CD14-positive monocyte (primary cell): Measurements from ENCODE around the gene CTTNBP2. TPM values are rescaled to one million over a fixed set of nuclear protein-coding genes. Genes with fewer than 3 reads are reported as not detected.
A peak's percentile ranks its signal among the peaks of the same experiment; 100 is the strongest.
"Not testable (repeated sequence)": the region's sequence is repeated elsewhere in the genome, so short reads cannot be mapped to it uniquely, and the experiment has no call there.

Experiments used
- DNase-seq, 3 donors: peaks; one replicate each; pipeline ENCODE4 v3.0.0-alpha.2; 2011 to 2022
- H2AFZ ChIP-seq: 2 replicates; pipeline ENCODE4 v1.6.0; 2012; ENCODE audit warnings: mild to moderate bottlenecking, low read depth, low read length, inconsistent platforms; ENCODE audit not compliant: insufficient read depth, poor library complexity, severe bottlenecking
- H3K27ac ChIP-seq, 2 donors: 1 replicate in 1 of 2; 2 replicates in 1 of 2; pipeline ENCODE4 v1.5.1; 2012 to 2013; ENCODE audit warnings: low read length in 2 of 2, control low read depth in 1 of 2, inconsistent platforms in 1 of 2, low read depth in 1 of 2, mild to moderate bottlenecking in 1 of 2
- H3K27me3 ChIP-seq, 2 donors: one replicate each; pipeline versions ENCODE4 v1.6.0 to v1.6.1; 2011 to 2013; ENCODE audit warnings: low read length in 2 of 2; ENCODE audit not compliant: control insufficient read depth in 2 of 2, insufficient read depth in 2 of 2
- H3K36me3 ChIP-seq, 2 donors: replicated peaks in 1 of 2; 1 replicate in 1 of 2; 2 replicates in 1 of 2; pipeline versions ENCODE4 v1.5.1 to v1.6.1; 2012 to 2013; ENCODE audit warnings: low read length in 2 of 2, control low read depth in 1 of 2, inconsistent platforms in 1 of 2, mild to moderate bottlenecking in 1 of 2; ENCODE audit not compliant: insufficient read depth in 2 of 2, control insufficient read depth in 1 of 2
- H3K4me1 ChIP-seq, 2 donors: 1 replicate in 1 of 2; 2 replicates in 1 of 2; pipeline versions ENCODE4 v1.5.1 to v1.6.1; 2012 to 2013; ENCODE audit warnings: low read length in 2 of 2, control low read depth in 1 of 2, inconsistent platforms in 1 of 2, mild to moderate bottlenecking in 1 of 2, moderate library complexity in 1 of 2; ENCODE audit not compliant: insufficient read depth in 2 of 2, control insufficient read depth in 1 of 2
- H3K4me2 ChIP-seq: replicated peaks from 2 replicates; pipeline ENCODE3; 2012; ENCODE audit warnings: low read length, moderate library complexity, mild to moderate bottlenecking; ENCODE audit not compliant: poor library complexity, severe bottlenecking; ENCODE audit errors: extremely low read depth
- H3K4me3 ChIP-seq, 3 experiments: fragments of 200-600 bp in 1 of 3; sonication (generic) in 1 of 3; replicated peaks in 1 of 3; 1 replicate in 2 of 3; 2 replicates in 1 of 3; pipeline ENCODE4 v1.5.1; 2011 to 2013; ENCODE audit warnings: low read length in 3 of 3, mild to moderate bottlenecking in 3 of 3, control low read depth in 2 of 3, low read depth in 2 of 3, inconsistent platforms in 1 of 3, moderate library complexity in 1 of 3
- H3K79me2 ChIP-seq: 2 replicates; pipeline ENCODE4 v1.6.0; 2012; ENCODE audit warnings: mild to moderate bottlenecking, control low read depth, inconsistent platforms, low read length, moderate library complexity; ENCODE audit not compliant: insufficient read depth
- H3K9ac ChIP-seq: 2 replicates; pipeline ENCODE4 v1.6.0; 2017; ENCODE audit warnings: low read length, mild to moderate bottlenecking; ENCODE audit not compliant: insufficient read depth, poor library complexity, severe bottlenecking
- H3K9me3 ChIP-seq, 2 donors: replicated peaks in 1 of 2; 1 replicate in 1 of 2; 2 replicates in 1 of 2; pipeline versions ENCODE4 v1.5.1 to v1.6.1; 2012 to 2013; ENCODE audit warnings: low read length in 2 of 2, control low read depth in 1 of 2; ENCODE audit not compliant: control insufficient read depth in 1 of 2, insufficient read depth in 1 of 2
- H4K20me1 ChIP-seq: 2 replicates; pipeline ENCODE4 v1.6.0; 2012; ENCODE audit warnings: mild to moderate bottlenecking, low read length, control low read depth, moderate library complexity; ENCODE audit not compliant: insufficient read depth
- H3K27ac Mint-ChIP-seq, 7 donors: one replicate each; pipeline ENCODE4 v1.8.0; 2020; ENCODE audit warnings: mild to moderate bottlenecking in 7 of 7, mixed read lengths in 7 of 7, moderate library complexity in 6 of 7, inconsistent platforms in 2 of 7
- H3K27me3 Mint-ChIP-seq, 3 donors: one replicate each; pipeline ENCODE4 v1.8.0; 2021 to 2022; ENCODE audit warnings: low read depth in 3 of 3, mild to moderate bottlenecking in 3 of 3, mixed read lengths in 3 of 3, moderate library complexity in 3 of 3, inconsistent platforms in 1 of 3
- H3K36me3 Mint-ChIP-seq, 2 donors: one replicate each; pipeline ENCODE4 v1.8.0; 2020; ENCODE audit warnings: mixed read lengths in 2 of 2, inconsistent platforms in 1 of 2, mild to moderate bottlenecking in 1 of 2
- H3K4me1 Mint-ChIP-seq: one replicate; pipeline ENCODE4 v1.8.0; 2020; ENCODE audit warnings: mild to moderate bottlenecking, mixed read lengths
- H3K4me3 Mint-ChIP-seq, 2 donors: one replicate each; pipeline ENCODE4 v1.8.0; 2020; ENCODE audit warnings: mild to moderate bottlenecking in 2 of 2, mixed read lengths in 2 of 2, moderate library complexity in 1 of 2
- H3K9me3 Mint-ChIP-seq, 7 donors: one replicate each; pipeline ENCODE4 v1.8.0; 2020 to 2022; ENCODE audit warnings: mixed read lengths in 7 of 7, mild to moderate bottlenecking in 6 of 7, moderate library complexity in 6 of 7, inconsistent platforms in 2 of 7
- WGBS: methylation state at CpG from one replicate; pipeline ENCODE4 v1.1.5; 2013; ENCODE audit warnings: missing lambda C conversion rate; ENCODE audit not compliant: insufficient coverage; 5-methylcytosine and 5-hydroxymethylcytosine counted together
- intact Hi-C, 2 donors: fragments of 100-400 bp; cut with micrococcal nuclease; formaldehyde crosslinking; loops; one replicate each; pipeline versions ENCODE4 v1.15.0 to v1.15.1; 2023
- polyA plus RNA-seq, 3 donors: library from polyadenylated mRNA; depleted of rRNA in 1 of 3; unstranded in 2 of 3; stranded (reverse) in 1 of 3; fragments of 300-500 nt in 2 of 3; fragments of >200 nt in 1 of 3; fragmentation: Illumina TruSeq in 2 of 3; gene quantifications; 1 replicate in 2 of 3; 2 replicates in 1 of 3; pipeline ENCODE4 v1.2.3, GENCODE V29; 2012 to 2021
- TF ChIP-seq, protein P1 (sequence below): fragments of 200-600 bp; IDR thresholded peaks from one replicate; pipeline ENCODE4 v1.8.0; 2022; ENCODE audit warnings: antibody characterized with exemption, mild to moderate bottlenecking

The CTTNBP2 gene
- polyA plus RNA-seq, 3 donors, result 0.38 to 1.4 TPM; not detected in 1

GRCh38 chr7:117715784-117716445 is 157.3 kb downstream of the CTTNBP2 start:
- Histone ChIP-seq H3K4me2 (no peak overlapping the region), H3K27ac (no peak overlapping the region), H3K9me3 (no peaks in the 10 kb centered on the region), H3K36me3 (no peaks in the 10 kb centered on the region), H3K4me3 (no peak overlapping the region), H3K79me2 (no peaks in the 10 kb centered on the region), H4K20me1 (no peaks in the 10 kb centered on the region), H3K27me3 (no peaks in the 10 kb centered on the region), H3K4me1 (no peaks in the 10 kb centered on the region), H3K9ac (no peak overlapping the region), H2AFZ (no peak overlapping the region)
- no peak overlapping the region for H3K27ac Mint-ChIP-seq
- no peaks in the 10 kb centered on the region for H3K36me3 Mint-ChIP-seq
- no peaks in the 10 kb centered on the region for H3K9me3 Mint-ChIP-seq
- intact Hi-C loops, result no loop called here
- DNase-seq, result peak in 1 of 3 donors; percentile 1
- H3K4me1 Mint-ChIP-seq, result no peaks in the 10 kb centered on the region
- TF ChIP-seq, protein P1, sequence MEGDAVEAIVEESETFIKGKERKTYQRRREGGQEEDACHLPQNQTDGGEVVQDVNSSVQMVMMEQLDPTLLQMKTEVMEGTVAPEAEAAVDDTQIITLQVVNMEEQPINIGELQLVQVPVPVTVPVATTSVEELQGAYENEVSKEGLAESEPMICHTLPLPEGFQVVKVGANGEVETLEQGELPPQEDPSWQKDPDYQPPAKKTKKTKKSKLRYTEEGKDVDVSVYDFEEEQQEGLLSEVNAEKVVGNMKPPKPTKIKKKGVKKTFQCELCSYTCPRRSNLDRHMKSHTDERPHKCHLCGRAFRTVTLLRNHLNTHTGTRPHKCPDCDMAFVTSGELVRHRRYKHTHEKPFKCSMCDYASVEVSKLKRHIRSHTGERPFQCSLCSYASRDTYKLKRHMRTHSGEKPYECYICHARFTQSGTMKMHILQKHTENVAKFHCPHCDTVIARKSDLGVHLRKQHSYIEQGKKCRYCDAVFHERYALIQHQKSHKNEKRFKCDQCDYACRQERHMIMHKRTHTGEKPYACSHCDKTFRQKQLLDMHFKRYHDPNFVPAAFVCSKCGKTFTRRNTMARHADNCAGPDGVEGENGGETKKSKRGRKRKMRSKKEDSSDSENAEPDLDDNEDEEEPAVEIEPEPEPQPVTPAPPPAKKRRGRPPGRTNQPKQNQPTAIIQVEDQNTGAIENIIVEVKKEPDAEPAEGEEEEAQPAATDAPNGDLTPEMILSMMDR, result peak; percentile 13
- WGBS, result 89% methylated on average over 1 of the region's 3 CpGs
- no peak overlapping the region for H3K4me3 Mint-ChIP-seq
- H3K27me3 Mint-ChIP-seq, result peaks cover 0 to 2% (median 1%) of the 10 kb centered on the region in 3 donors

DNA sequence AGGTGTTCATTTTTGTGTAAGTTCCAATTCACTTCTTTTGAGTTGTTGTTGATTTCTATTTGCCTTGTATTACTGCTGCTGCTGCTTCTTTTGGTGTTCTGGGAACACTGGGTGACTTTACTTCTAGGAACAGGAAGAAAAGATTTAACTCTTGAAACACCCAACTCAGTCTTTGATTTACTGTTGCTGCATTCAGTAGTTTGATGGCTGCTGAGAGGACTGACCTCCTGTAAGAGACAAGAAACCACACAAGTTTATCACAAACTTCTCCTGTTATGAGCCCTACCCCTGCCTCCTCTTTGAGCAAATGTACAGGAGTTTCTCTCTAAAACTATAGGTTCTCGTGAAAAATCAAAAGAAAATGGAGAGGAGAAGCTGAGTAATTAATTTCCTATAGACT is 161.7 kb downstream of the CTTNBP2 start:
- H3K27me3 Mint-ChIP-seq, result no peaks in the 10 kb centered on the region
- peaks cover 0 to 1% (median 0%) of the 10 kb centered on the region in 7 donors for H3K9me3 Mint-ChIP-seq
- no peaks in the 10 kb centered on the region for H3K4me1 Mint-ChIP-seq
- no peaks in the 10 kb centered on the region for H4K20me1 ChIP-seq
- no peaks in the 10 kb centered on the region for H3K79me2 ChIP-seq
- no peak overlapping the region for H3K4me3 Mint-ChIP-seq
- H3K36me3 Mint-ChIP-seq, result no peaks in the 10 kb centered on the region
- H3K9ac ChIP-seq, result no peak overlapping the region
- H3K4me1 ChIP-seq, result no peaks in the 10 kb centered on the region
- H3K27ac Mint-ChIP-seq, result no peak overlapping the region
- no peak overlapping the region for H3K27ac ChIP-seq
- no peak overlapping the region for H3K4me2 ChIP-seq
- no peaks in the 10 kb centered on the region for H3K27me3 ChIP-seq
- no peak overlapping the region for H2AFZ ChIP-seq
- TF ChIP-seq, protein P1, result no peak
- no peak overlapping the region for H3K4me3 ChIP-seq
- no peaks in the 10 kb centered on the region for H3K9me3 ChIP-seq
- intact Hi-C loops, result no loop called here
- H3K36me3 ChIP-seq, result no peaks in the 10 kb centered on the region
- no peak for DNase-seq
- WGBS, result no CpG with 5 or more reads among the region's 1 CpG

DNA sequence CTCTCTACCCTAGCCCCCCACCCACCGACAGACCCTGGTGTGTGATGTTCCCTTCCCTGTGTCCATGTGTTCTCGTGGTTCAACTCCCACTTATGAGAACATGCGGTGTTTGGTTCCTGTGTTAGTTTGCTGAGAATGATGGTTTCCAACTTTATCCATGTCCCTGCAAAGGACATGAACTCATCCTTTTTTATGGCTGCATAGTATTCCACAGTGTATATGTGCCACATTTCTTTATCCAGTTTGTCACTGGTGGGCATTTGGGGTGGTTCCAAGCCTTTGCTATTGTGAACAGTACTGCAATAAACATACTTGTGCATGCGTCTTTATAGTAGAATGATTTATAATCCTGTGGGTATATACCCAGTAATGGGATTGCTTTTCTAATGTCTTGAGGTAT is 165.1 kb downstream of the CTTNBP2 start:
- H3K27ac ChIP-seq, H3K36me3 ChIP-seq, H3K9ac ChIP-seq, H3K4me2 ChIP-seq, DNase-seq, intact Hi-C loops, H3K9me3 Mint-ChIP-seq, H3K27me3 Mint-ChIP-seq, H3K4me3 Mint-ChIP-seq, H3K36me3 Mint-ChIP-seq, H3K9me3 ChIP-seq, H3K4me1 ChIP-seq, H3K79me2 ChIP-seq, H2AFZ ChIP-seq, H3K4me1 Mint-ChIP-seq, H3K27me3 ChIP-seq, H3K27ac Mint-ChIP-seq, H4K20me1 ChIP-seq, H3K4me3 ChIP-seq: not testable (repeated sequence)
- WGBS, result 100% methylated on average over 1 of the region's 4 CpGs
